ENCODE measurements around the gene SSB.
"Not testable (repeated sequence)": the region's sequence is repeated elsewhere in the genome, so short reads cannot be mapped to it uniquely, and the experiment has no call there.

The SSB gene

DNA sequence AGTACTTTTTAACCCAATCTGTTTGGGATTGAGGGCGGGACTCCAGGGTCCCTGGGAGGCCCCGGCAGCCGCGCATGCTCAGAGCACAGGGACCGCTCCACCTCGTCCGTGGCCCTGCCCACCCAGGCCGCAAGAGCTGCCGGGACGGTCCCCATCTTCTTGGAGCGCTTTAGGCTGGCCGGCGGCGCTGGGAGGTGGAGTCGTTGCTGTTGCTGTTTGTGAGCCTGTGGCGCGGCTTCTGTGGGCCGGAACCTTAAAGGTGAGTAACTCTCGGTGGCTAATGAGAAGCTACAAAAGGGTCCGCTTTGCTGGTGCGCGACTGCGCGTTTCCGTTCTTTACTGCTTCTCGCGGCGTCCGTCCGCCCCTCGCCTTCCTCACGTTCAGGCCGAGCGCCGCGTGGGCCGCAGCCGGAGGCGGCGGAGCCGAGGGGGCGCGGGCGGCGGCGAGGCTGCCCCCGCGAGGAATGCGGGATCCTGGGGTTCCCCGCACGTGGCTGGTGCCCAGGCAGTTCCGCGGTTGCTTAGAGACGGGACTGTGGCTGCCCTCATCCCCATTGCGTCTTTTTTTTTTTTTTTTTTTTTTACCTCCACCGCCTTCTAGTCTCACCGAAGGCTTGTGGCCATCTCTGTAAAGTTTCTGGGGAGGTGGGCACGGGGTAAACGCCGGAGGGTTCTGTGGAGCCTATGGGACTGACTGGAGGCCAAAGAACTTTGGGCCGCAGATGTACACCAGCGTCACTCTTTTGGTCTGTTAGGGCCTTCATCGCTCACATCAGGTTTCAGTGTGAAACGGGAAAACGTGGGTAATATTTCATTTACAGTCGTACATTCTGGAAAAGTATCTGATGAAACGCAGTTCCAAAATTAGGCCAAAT, at the start of gene SSB:
TSS of gene SSB (plus strand) at position 154 of the 875 bp plus-strand sequence. CDS start 2,090 bp downstream, outside the sequence.
- DNase-seq = peak; percentile 89

DNA sequence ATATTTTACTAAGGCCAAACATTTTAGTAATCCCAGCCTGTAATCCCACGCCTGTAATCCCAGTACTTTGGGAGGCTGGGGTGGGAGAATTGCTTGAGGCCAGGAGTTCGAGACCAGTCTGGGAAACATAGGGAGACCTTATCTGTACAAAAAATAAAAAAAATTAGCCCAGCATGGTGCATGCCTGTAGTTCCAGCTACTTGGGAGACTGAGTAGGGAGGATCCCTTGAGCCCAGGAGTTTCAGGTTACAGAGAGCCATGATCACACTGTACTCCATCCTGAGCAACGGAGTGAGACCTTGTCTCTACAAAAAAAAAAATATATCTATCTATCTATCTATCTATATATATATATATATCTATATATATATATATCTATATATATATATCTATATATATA, 45.9 kb upstream of the SSB start:
- no peak for DNase-seq

DNA sequence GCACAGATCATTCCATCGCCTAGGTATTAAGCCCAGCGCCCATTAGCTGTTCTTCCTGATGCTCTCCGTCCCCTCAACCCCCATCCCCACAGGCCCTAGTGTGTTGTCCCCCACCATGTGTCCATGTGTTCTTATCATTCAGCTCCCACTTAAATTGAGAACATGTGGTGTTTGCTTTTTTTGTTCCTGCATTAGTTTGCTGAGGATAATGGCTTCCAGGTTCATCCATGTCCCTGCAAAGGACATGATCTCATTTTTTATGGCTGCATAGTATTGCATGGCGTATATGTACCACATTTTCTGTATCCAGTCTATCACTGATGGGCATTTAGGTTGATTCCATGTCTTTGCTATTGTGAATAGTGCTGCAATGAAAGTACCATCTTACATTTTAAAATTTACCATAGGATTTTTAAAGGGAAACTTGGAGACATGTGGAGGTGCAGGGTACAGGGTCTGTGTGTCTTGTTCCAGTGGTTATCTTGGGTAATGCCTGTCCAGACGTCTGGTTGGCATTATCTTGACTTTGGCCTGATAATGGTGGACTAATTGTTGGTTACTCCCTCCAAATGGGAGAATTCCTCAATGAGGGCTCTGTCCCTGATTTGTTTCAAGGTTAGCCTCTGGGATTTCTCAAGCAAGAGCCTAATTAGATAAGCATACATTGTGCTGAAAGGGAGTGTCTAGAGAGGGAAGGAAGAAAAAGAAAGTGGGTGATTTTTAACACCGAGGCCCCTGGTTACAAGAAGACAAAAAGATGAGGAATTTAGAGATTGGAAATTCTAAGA, 43.4 kb upstream of the SSB start:
- DNase-seq = no peak

DNA sequence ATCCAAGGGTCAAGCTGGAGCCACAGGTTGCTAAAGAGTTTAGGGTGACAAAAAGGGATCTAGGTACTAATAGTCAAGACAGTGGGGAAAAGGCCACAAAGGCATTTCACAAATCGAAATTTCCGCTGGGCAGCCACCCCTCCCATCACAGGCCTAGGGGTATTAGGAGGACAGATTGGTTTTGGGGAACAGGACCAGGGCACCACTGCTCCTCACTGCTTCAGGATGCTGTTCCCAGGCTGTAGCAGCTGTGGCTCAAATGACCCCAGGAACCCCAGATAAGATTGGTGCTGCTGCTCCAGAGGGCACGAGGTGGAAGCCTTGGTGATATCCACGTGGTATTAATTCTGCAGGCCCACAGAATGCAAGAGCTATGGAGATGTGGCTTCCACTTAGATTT, 42.3 kb upstream of the SSB start:
- DNase-seq = no peak

DNA sequence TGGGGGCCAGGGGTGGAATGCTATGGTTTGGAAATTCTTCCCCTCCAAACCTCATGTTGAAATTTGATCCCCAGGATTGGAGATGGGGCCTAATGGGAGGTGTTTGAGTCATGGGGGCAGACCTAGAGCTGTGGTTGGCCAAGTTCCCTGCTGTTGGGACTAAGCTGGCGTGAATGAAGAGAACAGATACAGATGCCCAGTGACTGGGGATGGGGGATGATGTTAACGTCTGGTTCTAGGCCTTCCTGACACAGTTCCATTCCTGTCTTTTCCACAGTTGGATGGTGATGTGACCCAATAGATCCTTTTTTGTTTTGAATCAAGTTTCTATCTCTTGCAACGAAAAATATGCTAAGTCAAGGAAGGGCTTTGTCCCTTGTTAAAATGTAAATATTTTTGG, 41.3 kb upstream of the SSB start:
- DNase-seq = no peak

DNA sequence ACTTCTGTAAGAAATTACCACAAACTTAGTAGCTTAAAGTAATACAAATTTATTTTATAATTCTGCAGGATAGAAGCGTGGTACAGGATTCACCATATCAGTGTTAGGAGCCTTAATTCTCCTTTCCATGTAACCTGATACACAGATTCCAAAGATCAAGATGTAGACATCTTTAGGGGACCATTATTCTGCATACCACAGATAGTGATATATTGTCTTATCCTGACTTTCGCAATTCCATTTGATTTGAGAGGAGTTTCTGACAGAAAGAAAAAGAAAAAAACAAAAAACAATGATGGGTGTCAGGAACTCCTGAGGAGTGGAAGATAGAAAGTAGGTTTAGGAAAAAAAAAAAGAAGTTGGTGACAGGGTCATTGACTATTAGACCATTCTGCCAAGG, 40.9 kb upstream of the SSB start:
- no peak for DNase-seq

DNA sequence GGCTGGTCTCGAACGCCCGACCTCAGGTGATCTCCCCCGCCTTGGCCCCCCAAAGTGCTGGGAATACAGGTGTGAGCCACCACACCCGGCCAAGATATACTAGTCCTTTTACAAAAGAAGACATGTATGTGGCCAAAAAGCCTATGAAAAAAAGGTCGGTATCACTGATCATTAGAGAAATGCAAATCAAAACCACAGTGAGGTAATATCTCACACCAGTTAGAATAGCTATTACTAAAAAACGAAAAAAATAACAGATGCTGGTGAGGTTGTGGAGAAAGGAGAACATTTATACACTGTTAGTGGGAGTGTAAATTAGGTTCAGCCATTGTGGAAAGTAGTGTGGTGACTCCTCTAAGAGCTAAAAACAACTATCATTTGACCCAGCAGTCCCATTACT, 38.7 kb upstream of the SSB start:
- no peak for DNase-seq

DNA sequence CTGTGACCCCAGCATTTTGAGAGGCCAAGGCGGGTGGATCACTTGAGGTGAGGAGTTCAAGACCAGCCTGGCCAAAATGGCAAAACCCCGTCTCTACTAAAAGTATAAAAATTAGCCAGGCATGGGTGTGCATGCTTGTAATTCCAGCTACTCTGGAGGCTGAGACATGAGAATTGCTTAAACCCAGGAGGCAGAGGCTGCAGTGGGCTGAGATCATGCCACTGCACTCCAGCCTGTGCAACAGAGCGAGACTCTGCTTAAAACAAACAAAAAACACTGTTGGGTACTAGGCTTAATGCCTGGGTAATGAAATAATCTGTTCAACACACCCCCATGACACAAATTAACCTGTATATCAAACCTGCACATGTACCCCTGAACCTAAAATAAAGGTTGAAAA, 37.9 kb upstream of the SSB start:
- not testable (repeated sequence) for DNase-seq

DNA sequence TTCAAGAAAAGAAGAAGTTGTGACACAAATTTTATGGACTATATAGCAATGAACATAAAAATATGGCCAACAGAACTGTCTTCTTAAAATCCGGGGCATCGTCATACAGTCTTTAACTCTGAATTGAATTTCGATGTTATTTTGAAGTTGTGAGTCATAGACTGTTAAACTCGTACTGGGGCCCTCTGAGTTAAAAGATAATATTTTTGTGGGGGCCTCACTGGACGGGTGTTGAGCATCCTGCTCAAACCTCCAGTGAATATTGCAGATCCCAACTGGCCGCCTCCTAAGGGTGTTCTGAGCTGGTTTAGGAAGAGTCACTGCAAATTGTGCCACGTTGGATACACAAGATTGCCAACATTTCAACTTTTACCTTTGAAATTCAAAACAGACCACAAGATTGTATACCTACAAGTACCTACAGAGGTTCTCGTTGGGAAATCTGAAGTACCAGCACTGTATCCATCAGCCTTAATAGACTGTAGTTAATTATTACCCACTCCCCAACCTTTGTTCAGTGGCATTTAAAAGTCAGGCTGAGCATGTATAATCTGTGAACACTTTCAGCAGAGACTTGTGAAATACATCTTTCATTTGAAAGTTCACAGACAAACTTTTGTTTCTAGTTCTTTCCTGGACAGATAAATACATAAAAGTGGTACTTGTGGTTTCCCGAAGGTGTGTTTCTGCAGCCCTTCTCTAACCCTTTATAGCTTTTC, 37.3 kb upstream of the SSB start:
- DNase-seq = no peak

DNA sequence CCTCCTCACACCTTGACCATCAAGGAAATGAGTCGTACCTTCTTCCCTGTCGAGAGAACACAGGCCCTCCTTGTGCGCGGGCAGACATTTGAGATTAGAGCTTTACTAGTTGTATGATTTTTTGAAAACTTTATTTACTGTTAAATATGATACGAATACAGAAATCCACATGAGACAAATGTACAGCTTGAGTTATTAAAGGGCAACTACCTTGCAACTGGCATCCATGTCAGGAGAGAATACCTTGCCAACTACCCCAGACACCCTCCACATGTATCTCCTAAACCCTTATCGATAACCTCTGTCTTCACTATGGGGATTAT, 36.7 kb upstream of the SSB start:
- DNase-seq = no peak

DNA sequence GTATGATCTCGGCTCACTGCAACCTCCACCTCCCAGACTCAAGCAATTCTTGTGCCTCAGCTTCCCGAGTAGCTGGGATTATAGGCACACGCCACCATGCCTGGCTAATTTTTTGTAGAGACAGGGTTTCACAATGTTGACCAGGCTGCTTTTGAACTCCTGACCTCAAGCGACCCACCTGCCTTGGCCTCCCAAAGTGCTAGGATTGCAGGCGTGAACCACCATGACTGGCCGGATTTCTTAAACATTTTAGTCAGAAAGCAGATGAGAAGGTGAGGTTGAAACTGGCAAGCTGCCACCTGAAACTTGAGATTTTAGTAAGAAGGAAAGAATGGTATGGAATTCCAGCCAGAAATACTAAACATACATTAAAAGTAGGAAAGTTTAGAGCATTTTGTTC, 33.1 kb upstream of the SSB start:
- no peak for DNase-seq

DNA sequence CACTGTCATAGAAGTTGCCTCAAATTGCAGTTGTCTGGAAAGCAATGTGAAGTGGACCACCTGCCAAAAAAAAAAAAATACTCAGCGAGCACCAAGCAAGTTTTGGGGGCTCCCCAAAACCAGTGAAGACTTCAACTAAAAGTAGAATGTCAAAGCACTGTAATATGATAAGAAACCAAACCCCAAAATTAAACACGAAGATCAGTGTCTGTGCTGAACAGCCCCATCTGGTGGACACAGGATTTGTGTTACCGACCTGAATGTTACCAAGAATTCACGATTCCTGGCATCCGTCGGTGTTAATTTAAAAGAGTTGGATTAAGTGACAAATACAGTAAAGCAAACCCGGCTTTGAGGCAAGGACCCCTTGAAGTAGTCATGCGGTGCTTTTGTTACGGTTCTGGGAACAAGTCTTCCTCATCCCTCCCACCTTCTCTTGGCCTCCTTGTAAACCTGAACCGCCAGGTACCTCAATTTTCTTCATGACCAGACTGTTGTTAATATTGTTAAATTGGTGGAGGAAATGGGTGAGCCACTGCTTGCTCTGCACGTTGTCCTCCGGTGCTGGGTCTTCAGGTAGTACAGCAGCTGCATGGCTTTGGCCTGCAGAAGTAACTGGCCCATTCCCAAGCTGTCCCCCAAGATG, 31.3 kb upstream of the SSB start:
- peak; percentile 49 for DNase-seq

DNA sequence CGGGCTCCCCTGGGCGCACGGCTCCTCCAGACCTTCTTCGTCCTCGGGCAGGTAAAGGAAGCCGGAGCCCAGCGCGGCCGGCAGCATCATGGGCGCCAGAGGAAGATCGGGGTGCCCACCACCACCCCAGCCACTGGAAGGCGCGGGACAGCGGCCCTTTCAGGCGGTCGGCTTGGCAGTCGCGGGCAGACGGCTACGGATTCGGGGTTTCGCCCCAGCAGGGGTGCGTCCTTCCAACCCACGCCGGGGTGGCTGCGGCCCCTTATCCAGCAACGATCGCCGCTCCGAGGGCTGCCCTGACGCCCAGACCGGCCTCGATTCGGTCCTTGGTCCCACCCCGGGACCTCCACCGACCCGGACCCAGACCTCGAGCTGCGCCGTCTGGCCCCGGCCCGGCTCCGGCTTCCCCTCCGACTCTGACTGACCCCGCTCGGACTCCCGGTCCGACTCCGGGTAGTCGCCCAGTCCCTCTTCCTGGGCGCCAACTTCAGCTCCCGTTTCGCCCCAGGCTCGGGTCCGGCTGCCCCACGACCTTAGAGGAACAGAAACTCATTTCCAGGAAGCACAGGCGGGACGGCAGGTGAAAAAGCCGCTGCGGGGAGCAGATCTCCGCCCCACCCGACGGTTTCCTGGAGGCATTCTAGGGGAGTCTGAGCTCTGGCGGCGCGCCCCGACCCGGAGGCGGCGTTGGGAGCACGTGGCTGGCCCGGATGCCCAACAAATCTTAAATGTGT, 30.2 kb upstream of the SSB start:
- no peak for DNase-seq

DNA sequence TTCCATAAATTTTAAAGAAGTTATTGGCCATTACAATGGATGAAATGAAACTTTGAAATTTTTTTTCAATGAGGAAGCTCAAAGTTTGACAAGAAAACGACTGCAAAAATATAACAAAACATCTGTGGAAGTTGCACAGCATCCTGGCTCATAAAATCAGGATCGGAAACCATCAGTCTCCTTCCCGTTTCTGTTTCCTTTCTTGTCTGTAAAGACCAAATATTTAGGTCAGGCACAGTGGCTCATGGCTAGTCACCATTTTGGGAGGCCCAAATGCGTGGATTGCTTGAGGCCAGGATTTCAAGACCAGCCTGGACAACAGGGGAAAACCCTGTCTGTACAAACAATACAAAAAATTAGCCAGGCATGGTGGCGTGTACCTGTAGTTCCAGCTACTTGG, 27.6 kb upstream of the SSB start:
- no peak for DNase-seq

DNA sequence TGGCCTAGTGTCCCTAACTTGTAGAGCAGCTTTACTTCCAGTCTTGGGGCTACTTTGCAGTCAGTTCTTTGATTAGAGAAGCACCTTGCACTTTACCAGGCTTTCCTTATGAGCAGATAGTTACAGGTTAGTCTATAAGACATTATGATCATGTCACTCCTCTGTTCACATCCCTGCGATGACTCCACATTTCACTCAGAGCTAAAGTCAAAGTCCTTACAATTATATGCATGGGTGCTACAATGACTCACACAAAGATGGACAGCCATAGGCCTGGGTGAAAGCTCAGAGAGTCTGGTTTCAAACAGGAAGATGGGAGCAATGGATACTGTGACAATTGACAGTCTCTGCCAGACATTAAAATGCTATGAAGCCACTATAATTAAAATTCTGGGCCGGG, 27.1 kb upstream of the SSB start:
- DNase-seq = no peak

DNA sequence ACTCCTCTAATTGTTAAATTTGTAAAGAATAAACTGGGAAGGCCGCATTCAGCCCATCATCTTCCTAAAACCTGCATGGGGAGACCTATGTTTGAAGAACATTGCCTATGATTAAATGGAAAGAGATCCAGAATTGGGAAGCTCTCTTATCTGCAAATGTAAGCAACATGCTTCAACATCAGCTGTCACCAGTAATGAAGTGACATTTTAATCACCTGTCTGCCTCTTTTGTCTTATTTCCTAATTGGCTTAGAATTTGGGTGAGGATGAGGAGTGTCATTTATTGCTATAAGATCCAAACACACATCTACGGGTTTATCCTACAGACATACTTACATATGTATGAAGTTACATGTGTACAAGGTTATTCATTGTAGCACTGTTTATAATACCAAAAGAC, 26.0 kb upstream of the SSB start:
- DNase-seq = no peak

DNA sequence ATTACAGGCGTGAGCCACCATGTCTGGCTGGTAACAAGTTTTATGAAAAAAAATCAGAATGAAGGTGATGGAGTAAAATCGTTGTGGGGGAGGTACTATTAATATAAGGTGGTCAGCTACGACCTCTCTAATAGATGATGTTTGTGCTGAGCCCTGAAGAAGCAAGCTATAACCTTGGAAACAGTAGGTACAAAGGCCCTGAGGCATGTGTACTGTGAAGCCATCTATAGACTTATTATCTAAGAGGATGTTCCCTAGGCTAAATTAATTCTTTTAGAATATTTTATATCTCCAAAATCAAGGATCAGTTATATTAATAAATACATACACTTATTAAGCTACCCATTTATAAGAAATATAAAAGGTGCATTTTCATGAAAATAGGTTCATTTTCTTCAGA, 23.3 kb upstream of the SSB start:
- no peak for DNase-seq

DNA sequence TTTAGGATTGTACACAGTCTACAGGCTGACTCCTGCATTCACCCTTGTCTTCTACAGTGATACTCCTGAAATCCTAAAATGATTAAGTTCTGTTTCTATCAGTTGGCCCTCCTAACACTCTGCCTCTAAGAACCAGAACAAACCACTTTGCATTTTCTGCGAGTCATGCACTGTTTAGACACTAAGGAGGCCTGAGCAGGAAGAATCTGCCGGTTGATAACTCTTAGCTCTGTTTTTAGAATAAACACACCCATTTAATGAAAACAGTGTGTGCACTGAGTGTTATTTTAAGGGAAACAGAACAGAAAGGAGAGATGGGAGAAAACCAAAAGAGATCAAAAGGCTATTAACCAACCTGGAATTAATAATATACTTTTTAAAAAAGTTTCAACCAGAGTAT, 22.9 kb upstream of the SSB start:
- no peak for DNase-seq

DNA sequence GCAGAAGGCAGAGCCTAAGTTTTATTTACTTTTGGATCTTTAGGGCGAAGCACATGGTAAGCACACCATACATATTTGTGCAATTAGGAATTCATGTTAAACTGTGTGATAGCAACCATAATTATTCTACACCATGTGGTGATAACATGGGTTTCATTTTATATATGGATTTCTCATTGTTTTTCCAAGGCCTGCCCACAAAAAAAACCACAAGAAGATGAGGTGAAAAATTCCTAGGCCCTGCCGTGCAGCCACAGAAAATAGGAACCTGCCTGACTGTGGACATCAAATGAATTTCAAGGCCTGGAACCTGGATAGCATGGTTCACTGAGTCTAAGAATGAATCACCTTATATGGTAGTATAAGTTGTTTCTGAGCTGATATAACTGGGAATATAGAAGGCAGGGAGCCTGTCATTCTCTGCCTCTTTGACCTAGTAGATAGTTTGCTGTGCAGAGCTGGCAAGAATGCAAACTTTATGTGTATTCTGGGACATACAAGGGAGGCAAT, 22.4 kb upstream of the SSB start:
- no peak for DNase-seq

DNA sequence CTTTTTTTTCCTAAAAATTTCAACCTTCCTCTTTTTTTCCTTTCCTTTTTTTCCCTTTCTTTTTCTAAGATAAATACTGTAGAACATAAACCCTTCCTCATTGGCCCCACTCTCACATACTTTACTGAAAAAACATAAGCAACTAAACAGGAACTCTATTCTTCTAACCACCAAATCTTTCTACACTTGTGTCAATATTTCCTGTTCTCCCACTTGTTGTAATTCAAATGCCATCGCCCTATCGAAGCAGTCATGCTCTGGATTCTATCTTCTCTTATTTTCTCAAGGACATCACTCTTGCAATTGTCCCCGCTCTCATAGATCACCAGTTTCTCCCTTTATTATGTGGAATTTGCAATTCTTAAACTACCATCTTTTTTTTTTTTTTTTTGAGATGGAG, 20.2 kb upstream of the SSB start:
- no peak for DNase-seq

DNA sequence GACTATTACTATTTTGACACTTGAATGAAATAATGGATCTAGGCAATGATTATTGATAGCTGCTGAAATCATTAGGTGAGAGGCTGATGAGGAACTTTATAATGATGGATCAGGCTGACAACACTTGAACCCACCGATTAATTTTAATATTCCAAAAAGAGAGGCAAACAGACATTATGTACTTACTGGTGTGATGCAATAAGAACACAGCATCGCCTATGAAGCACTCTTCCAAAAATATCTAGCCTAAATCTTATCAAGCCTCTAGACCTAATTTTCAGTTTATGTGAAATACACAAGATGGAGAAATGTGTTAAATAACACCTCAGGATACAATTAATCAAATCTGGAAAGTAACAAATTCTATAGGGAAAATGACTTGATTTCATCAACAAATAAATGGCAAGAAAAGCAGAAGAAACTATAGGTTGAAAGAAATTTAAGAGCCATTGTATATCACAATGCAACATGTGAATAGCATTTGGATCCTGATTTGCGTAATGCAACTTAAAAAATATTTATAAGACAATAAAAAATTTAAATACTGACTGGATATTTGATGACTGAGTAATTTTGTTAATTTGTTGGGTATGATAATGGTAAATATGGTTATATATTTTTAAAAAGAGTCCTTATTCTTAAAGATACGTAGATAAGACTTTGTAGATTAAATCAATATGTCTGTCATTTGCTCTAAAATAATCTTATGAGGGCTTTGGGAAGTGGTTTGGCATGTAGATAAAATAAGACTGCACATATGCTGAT, 17.2 kb upstream of the SSB start:
- DNase-seq = no peak

DNA sequence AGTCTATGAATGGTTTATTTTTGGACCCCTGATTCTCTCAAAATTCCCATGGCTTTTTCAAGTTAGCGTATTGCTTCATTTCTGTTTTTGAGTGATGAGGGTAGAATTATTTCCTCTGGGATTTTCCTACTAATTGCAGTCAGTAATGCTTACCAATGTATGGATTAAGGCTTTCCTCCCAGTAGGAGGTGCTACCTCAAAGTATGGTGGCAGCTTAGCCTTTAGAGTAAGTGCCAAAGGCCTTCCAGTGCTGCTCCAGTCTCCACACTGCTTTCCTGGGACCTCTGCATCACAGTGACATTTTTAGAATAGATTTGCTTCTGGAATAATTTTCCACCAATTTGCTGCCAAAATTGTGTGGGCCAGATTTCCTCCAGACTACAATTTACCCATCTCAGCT, 16.2 kb upstream of the SSB start:
- no peak for DNase-seq
